GM23338 (cell line): ENCODE results near the gene SPATA31C1. TPM values are rescaled to one million over a fixed set of nuclear protein-coding genes. Genes with fewer than 3 reads are reported as not detected.

Experiments
- ATAC-seq: fragments of 200-7000 bp; cut with Tn5 transposase; 3 replicates; pipeline ENCODE4 v1.9.1; 2020
- DNase-seq: peaks from one replicate; pipeline ENCODE4 v3.0.0-alpha.2; 2015; ENCODE audit warnings: low spot score
- H2AFZ ChIP-seq: fragments of 200-600 bp; sonication (generic); 2 replicates; pipeline ENCODE4 v1.8.0; 2016; ENCODE audit warnings: antibody characterized with exemption, mild to moderate bottlenecking, moderate library complexity
- H3F3A ChIP-seq: fragments of 200-600 bp; sonication (generic); replicated peaks from 2 replicates; pipeline ENCODE4 v1.8.0; 2017; ENCODE audit warnings: antibody characterized with exemption, mixed run types, low read depth
- H3K27ac ChIP-seq: fragments of 200-600 bp; sonication (generic); 2 replicates; pipeline ENCODE4 v1.6.1; 2016; ENCODE audit warnings: low read depth
- H3K27me3 ChIP-seq: fragments of 200-600 bp; sonication (generic); 2 replicates; pipeline ENCODE4 v1.8.0; 2016; ENCODE audit warnings: mild to moderate bottlenecking, mixed run types, moderate library complexity; ENCODE audit not compliant: insufficient read depth
- H3K36me3 ChIP-seq: fragments of 200-600 bp; sonication (generic); 2 replicates; pipeline ENCODE4 v1.8.0; 2016; ENCODE audit warnings: mild to moderate bottlenecking; ENCODE audit not compliant: insufficient read depth
- H3K4me1 ChIP-seq: fragments of 200-600 bp; sonication (generic); 2 replicates; pipeline ENCODE4 v1.8.0; 2016; ENCODE audit warnings: mild to moderate bottlenecking, moderate library complexity; ENCODE audit not compliant: insufficient read depth
- H3K4me2 ChIP-seq: fragments of 200-600 bp; sonication (generic); 2 replicates; pipeline ENCODE4 v1.7.1; 2017; ENCODE audit warnings: mixed run types
- H3K4me3 ChIP-seq: fragments of 200-600 bp; sonication (generic); 2 replicates; pipeline ENCODE4 v1.6.1; 2016; ENCODE audit warnings: mixed run types
- H3K79me2 ChIP-seq: fragments of 200-600 bp; sonication (generic); replicated peaks from 2 replicates; pipeline ENCODE4 v1.8.0; 2017; ENCODE audit warnings: mild to moderate bottlenecking; ENCODE audit not compliant: insufficient read depth
- H3K9me2 ChIP-seq: fragments of 200-600 bp; sonication (generic); 2 replicates; pipeline ENCODE4 v1.8.0; 2017; ENCODE audit not compliant: insufficient read depth
- H4K20me1 ChIP-seq: fragments of 200-600 bp; sonication (generic); replicated peaks from 2 replicates; pipeline ENCODE4 v1.8.0; 2017; ENCODE audit warnings: mild to moderate bottlenecking; ENCODE audit not compliant: insufficient read depth
- H3K27ac Mint-ChIP-seq: 2 replicates; pipeline ENCODE4 v1.8.0; 2020; ENCODE audit warnings: inconsistent platforms, mild to moderate bottlenecking, moderate library complexity, mixed read lengths
- H3K27me3 Mint-ChIP-seq: 3 replicates; pipeline ENCODE4 v1.8.0; 2022; ENCODE audit warnings: low read depth, mild to moderate bottlenecking, moderate library complexity, mixed read lengths, inconsistent platforms; ENCODE audit not compliant: insufficient read depth, poor library complexity
- H3K36me3 Mint-ChIP-seq: 3 replicates; pipeline ENCODE4 v1.8.0; 2021; ENCODE audit warnings: low read depth, mild to moderate bottlenecking, inconsistent platforms, moderate library complexity, mixed read lengths
- H3K4me1 Mint-ChIP-seq: 3 replicates; pipeline ENCODE4 v1.8.0; 2020; ENCODE audit warnings: mild to moderate bottlenecking, inconsistent platforms, mixed read lengths
- H3K4me3 Mint-ChIP-seq: 3 replicates; pipeline ENCODE4 v1.8.0; 2021; ENCODE audit warnings: moderate library complexity, mild to moderate bottlenecking, inconsistent platforms, mixed read lengths
- H3K9me3 Mint-ChIP-seq: 3 replicates; pipeline ENCODE4 v1.8.0; 2020; ENCODE audit warnings: moderate library complexity, mild to moderate bottlenecking, inconsistent platforms, mixed read lengths
- CREB1 ChIP-seq: fragments of 250-450 bp; sonication (Bioruptor Pico); IDR thresholded peaks from 2 replicates; pipeline ENCODE4 v1.5.0; 2020; ENCODE audit warnings: low read depth, mild to moderate bottlenecking, moderate library complexity
- ETS1 ChIP-seq: IDR thresholded peaks from 2 replicates; pipeline ENCODE4 v1.6.1; 2016; ENCODE audit warnings: antibody characterized with exemption
- EZH2 ChIP-seq: fragments of 200-600 bp; sonication (generic); IDR thresholded peaks from one replicate; pipeline ENCODE4 v1.8.0; 2017; ENCODE audit warnings: antibody characterized with exemption, mild to moderate bottlenecking, low read depth; ENCODE audit not compliant: unreplicated experiment
- EZH2phosphoT487 ChIP-seq: fragments of 200-600 bp; sonication (generic); IDR thresholded peaks from one replicate; pipeline ENCODE4 v1.8.1; 2018; ENCODE audit warnings: antibody characterized with exemption; ENCODE audit not compliant: unreplicated experiment
- JUNB ChIP-seq: IDR thresholded peaks from one replicate; pipeline ENCODE4 v1.6.1; 2016; ENCODE audit warnings: antibody characterized with exemption; ENCODE audit not compliant: unreplicated experiment
- NANOG ChIP-seq: IDR thresholded peaks from 2 replicates; pipeline ENCODE4 v1.6.1; 2016; ENCODE audit warnings: antibody characterized with exemption, borderline replicate concordance
- POLR2AphosphoS5 ChIP-seq: IDR thresholded peaks from 2 replicates; pipeline ENCODE4 v1.6.1; 2016; ENCODE audit warnings: antibody characterized with exemption, low read depth
- STAT1 ChIP-seq: IDR thresholded peaks from one replicate; pipeline ENCODE4 v1.6.1; 2016; ENCODE audit warnings: antibody characterized with exemption; ENCODE audit not compliant: unreplicated experiment
- ZNF114 ChIP-seq: fragments of 250-450 bp; sonication (Bioruptor Pico); IDR thresholded peaks from 2 replicates; pipeline ENCODE4 v1.5.0; 2020; ENCODE audit warnings: mild to moderate bottlenecking, moderate library complexity
- ZNF331 ChIP-seq: fragments of 250-450 bp; sonication (Bioruptor Pico); IDR thresholded peaks from 2 replicates; pipeline ENCODE4 v1.5.0; 2020; ENCODE audit warnings: low read depth, mild to moderate bottlenecking, moderate library complexity
- ZNF462 ChIP-seq: fragments of 250-450 bp; sonication (Bioruptor Pico); IDR thresholded peaks from 2 replicates; pipeline ENCODE4 v1.5.0; 2020; ENCODE audit warnings: mild to moderate bottlenecking, moderate library complexity
- polyA plus RNA-seq: library from polyadenylated mRNA; unstranded; fragments of >200 nt; fragmentation: Nextera tagmentation; extraction: Ambion mirVana; gene quantifications from 2 replicates; pipeline ENCODE4 v1.2.1, GENCODE V29; 2016
- total RNA-seq: library from RNA; depleted of rRNA; stranded (reverse); fragments of >200 nt; shearing (Covaris generic); gene quantifications from 2 replicates; pipeline ENCODE4 v1.2.3, GENCODE V29; 2014
- TF ChIP-seq, protein P1 (sequence below), 2 experiments: fragments of 200-600 bp in 1 of 2; sonication (generic) in 1 of 2; conservative IDR thresholded peaks; 2 replicates each; pipeline versions ENCODE4 v1.5.1 to v1.6.1; 2016 to 2017; ENCODE audit warnings: antibody characterized with exemption in 2 of 2, low read depth in 2 of 2, mild to moderate bottlenecking in 2 of 2, moderate library complexity in 1 of 2
- TF ChIP-seq, protein P2 (sequence below): IDR thresholded peaks from one replicate; pipeline ENCODE4 v1.6.1; 2018; ENCODE audit warnings: antibody characterized with exemption; ENCODE audit not compliant: unreplicated experiment

Gene SPATA31C1
- total and polyA plus RNA-seq, 2 experiments from 2014 or later, result not detected

GRCh38 chr9:87891754-87892153 is 26.0 kb upstream of the SPATA31C1 start:
- Histone ChIP-seq H3K79me2 (no peaks in the 10 kb centered on the region), H4K20me1 (no peaks in the 10 kb centered on the region), H3F3A (no peaks in the 10 kb centered on the region), H3K27me3 (no peaks in the 10 kb centered on the region), H3K9me2 (0 out of 2 replicates have a peak, but pooled peaks cover under 1% of the 10 kb centered on the region), H2AFZ (no peak overlapping the region), H3K27ac (no peak overlapping the region), H3K36me3 (no peaks in the 10 kb centered on the region), H3K4me3 (no peak overlapping the region), H3K4me1 (no peaks in the 10 kb centered on the region), H3K4me2 (no peak overlapping the region)
- Mint-ChIP-seq H3K27me3 (peaks cover 3% of the 10 kb centered on the region), H3K27ac (no peak overlapping the region), H3K36me3 (no peaks in the 10 kb centered on the region), H3K4me3 (no peak overlapping the region), H3K4me1 (no peaks in the 10 kb centered on the region), H3K9me3 (no peaks in the 10 kb centered on the region; the same call in 2 of the 3 replicates)
- DNase-seq, result no peak
- no peak for ATAC-seq
- TF ChIP-seq, protein P1, sequence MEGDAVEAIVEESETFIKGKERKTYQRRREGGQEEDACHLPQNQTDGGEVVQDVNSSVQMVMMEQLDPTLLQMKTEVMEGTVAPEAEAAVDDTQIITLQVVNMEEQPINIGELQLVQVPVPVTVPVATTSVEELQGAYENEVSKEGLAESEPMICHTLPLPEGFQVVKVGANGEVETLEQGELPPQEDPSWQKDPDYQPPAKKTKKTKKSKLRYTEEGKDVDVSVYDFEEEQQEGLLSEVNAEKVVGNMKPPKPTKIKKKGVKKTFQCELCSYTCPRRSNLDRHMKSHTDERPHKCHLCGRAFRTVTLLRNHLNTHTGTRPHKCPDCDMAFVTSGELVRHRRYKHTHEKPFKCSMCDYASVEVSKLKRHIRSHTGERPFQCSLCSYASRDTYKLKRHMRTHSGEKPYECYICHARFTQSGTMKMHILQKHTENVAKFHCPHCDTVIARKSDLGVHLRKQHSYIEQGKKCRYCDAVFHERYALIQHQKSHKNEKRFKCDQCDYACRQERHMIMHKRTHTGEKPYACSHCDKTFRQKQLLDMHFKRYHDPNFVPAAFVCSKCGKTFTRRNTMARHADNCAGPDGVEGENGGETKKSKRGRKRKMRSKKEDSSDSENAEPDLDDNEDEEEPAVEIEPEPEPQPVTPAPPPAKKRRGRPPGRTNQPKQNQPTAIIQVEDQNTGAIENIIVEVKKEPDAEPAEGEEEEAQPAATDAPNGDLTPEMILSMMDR (conservative IDR thresholded peaks at IDR 0.05; ENCODE audit: low read depth in 2 of 2), result no peak
- TF ChIP-seq JUNB (no peak), NANOG (no peak), EZH2 (no peak), ETS1 (no peak), ZNF331 (CRISPR knock-in tag) (no peak), EZH2phosphoT487 (no peak), ZNF462 (no peak), ZNF114 (CRISPR knock-in tag) (no peak), CREB1 (CRISPR knock-in tag) (no peak), STAT1 (no peak), POLR2AphosphoS5 (no peak)
- TF ChIP-seq, protein P2, sequence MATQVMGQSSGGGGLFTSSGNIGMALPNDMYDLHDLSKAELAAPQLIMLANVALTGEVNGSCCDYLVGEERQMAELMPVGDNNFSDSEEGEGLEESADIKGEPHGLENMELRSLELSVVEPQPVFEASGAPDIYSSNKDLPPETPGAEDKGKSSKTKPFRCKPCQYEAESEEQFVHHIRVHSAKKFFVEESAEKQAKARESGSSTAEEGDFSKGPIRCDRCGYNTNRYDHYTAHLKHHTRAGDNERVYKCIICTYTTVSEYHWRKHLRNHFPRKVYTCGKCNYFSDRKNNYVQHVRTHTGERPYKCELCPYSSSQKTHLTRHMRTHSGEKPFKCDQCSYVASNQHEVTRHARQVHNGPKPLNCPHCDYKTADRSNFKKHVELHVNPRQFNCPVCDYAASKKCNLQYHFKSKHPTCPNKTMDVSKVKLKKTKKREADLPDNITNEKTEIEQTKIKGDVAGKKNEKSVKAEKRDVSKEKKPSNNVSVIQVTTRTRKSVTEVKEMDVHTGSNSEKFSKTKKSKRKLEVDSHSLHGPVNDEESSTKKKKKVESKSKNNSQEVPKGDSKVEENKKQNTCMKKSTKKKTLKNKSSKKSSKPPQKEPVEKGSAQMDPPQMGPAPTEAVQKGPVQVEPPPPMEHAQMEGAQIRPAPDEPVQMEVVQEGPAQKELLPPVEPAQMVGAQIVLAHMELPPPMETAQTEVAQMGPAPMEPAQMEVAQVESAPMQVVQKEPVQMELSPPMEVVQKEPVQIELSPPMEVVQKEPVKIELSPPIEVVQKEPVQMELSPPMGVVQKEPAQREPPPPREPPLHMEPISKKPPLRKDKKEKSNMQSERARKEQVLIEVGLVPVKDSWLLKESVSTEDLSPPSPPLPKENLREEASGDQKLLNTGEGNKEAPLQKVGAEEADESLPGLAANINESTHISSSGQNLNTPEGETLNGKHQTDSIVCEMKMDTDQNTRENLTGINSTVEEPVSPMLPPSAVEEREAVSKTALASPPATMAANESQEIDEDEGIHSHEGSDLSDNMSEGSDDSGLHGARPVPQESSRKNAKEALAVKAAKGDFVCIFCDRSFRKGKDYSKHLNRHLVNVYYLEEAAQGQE, result no peak
